SHP77 (cell line): Measurements from ENCODE around the gene BOLA2B.
"Not testable (repeated sequence)": the region's sequence is repeated elsewhere in the genome, so short reads cannot be mapped to it uniquely, and the experiment has no call there.

ENCODE experiments used
- DNase-seq, 2 experiments: peaks; one replicate each; lab custom pipeline; 2025; lab: John Stamatoyannopoulos, UW

Gene BOLA2B

GRCh38 chr16:30184096-30184890 is 9.2 kb downstream of the BOLA2B start:
- DNase-seq, result peak; percentile 61 to 74

GRCh38 chr16:30183233-30184095 is 10.0 kb downstream of the BOLA2B start, which contains the start of gene CORO1A:
TSS of gene CORO1A (plus strand) at chr16:30183602. CDS start at chr16:30185210, 1,608 bp downstream.
- DNase-seq, result peak; percentile 58 to 81

- no peak for DNase-seq
Measured at GRCh38 chr16:30180741-30181140, 12.7 kb downstream of the BOLA2B start.

- DNase-seq, result no peak
Measured at GRCh38 chr16:30179931-30180330, 13.5 kb downstream of the BOLA2B start.

GRCh38 chr16:30179195-30179594 is 14.3 kb downstream of the BOLA2B start:
- DNase-seq, result no peak

GRCh38 chr16:30176876-30177275 is 16.6 kb downstream of the BOLA2B start:
- not testable (repeated sequence) for DNase-seq

- no peak for DNase-seq
Measured at GRCh38 chr16:30173054-30173453, 20.4 kb downstream of the BOLA2B start.

GRCh38 chr16:30170145-30170544 is 23.3 kb downstream of the BOLA2B start:
- not testable (repeated sequence) for DNase-seq

- DNase-seq, result not testable (repeated sequence)
Measured at GRCh38 chr16:30169416-30169815, 24.1 kb downstream of the BOLA2B start.

- not testable (repeated sequence) for DNase-seq
Measured at GRCh38 chr16:30168746-30169145, 24.7 kb downstream of the BOLA2B start.

GRCh38 chr16:30166202-30166902 is 27.1 kb downstream of the BOLA2B start:
- no peak for DNase-seq

- no peak for DNase-seq
Measured at GRCh38 chr16:30163538-30163937, 29.9 kb downstream of the BOLA2B start.

GRCh38 chr16:30157214-30157613 is 36.3 kb downstream of the BOLA2B start:
- no peak for DNase-seq

- no peak for DNase-seq
Measured at GRCh38 chr16:30155188-30155587, 38.3 kb downstream of the BOLA2B start.

GRCh38 chr16:30152517-30152916 is 40.9 kb downstream of the BOLA2B start:
- no peak for DNase-seq

- DNase-seq, result no peak
Measured at GRCh38 chr16:30151091-30151490, 42.4 kb downstream of the BOLA2B start.

- no peak for DNase-seq
Measured at GRCh38 chr16:30149250-30149930, 44.1 kb downstream of the BOLA2B start.

- DNase-seq, result no peak
Measured at GRCh38 chr16:30147843-30148510, 45.5 kb downstream of the BOLA2B start.

- no peak for DNase-seq
Measured at GRCh38 chr16:30145657-30146056, 47.8 kb downstream of the BOLA2B start.

GRCh38 chr16:30144917-30145316 is 48.5 kb downstream of the BOLA2B start:
- no peak for DNase-seq

GRCh38 chr16:30144017-30144416 is 49.4 kb downstream of the BOLA2B start:
- no peak for DNase-seq
